Measurements from ENCODE around the gene DYNC1H1.

Gene DYNC1H1

GRCh38 chr14:101927859-101928258 is 36.5 kb upstream of the DYNC1H1 start:
- peak overlapping the region; percentile 42 for H3K4me3 ChIP-seq (ENCODE audit: low read length)
- peaks cover 10% of the 10 kb centered on the region for H3K36me3 ChIP-seq (ENCODE audit: control insufficient read depth, insufficient read depth, low read length, severe bottlenecking)
- H3K27me3 ChIP-seq (replicated peaks; ENCODE audit: control insufficient read depth, insufficient read depth, low read length) = no peaks in the 10 kb centered on the region
- peaks cover 25% of the 10 kb centered on the region for H3K4me1 ChIP-seq (ENCODE audit: control insufficient read depth, insufficient read depth, low read length)
- peak; percentile 99 for DNase-seq (ENCODE audit: low read depth)
- peak overlapping the region; percentile 68 for H3K9ac ChIP-seq (ENCODE audit: low read length)
- H3K9me3 ChIP-seq (ENCODE audit: control insufficient read depth, low read length) = no peaks in the 10 kb centered on the region

GRCh38 chr14:101928415-101928841 is 35.9 kb upstream of the DYNC1H1 start:
- Histone ChIP-seq H3K9me3 (ENCODE audit: control insufficient read depth, low read length) (no peaks in the 10 kb centered on the region), H3K4me3 (ENCODE audit: low read length) (no peak overlapping the region), H3K9ac (ENCODE audit: low read length) (peak overlapping the region; percentile 47), H3K36me3 (ENCODE audit: control insufficient read depth, insufficient read depth, low read length, severe bottlenecking) (peaks cover 10% of the 10 kb centered on the region), H3K4me1 (ENCODE audit: control insufficient read depth, insufficient read depth, low read length) (peaks cover 25% of the 10 kb centered on the region), H3K27me3 (replicated peaks; ENCODE audit: control insufficient read depth, insufficient read depth, low read length) (no peaks in the 10 kb centered on the region)
- no peak for DNase-seq (ENCODE audit: low read depth)

- no peaks in the 10 kb centered on the region for H3K9me3 ChIP-seq (ENCODE audit: control insufficient read depth, low read length)
- no peak for DNase-seq (ENCODE audit: low read depth)
- H3K36me3 ChIP-seq (ENCODE audit: control insufficient read depth, insufficient read depth, low read length, severe bottlenecking) = peaks cover 10% of the 10 kb centered on the region
- H3K27me3 ChIP-seq (replicated peaks; ENCODE audit: control insufficient read depth, insufficient read depth, low read length) = no peaks in the 10 kb centered on the region
- peaks cover 25% of the 10 kb centered on the region for H3K4me1 ChIP-seq (ENCODE audit: control insufficient read depth, insufficient read depth, low read length)
- H3K4me3 ChIP-seq (ENCODE audit: low read length) = no peak overlapping the region
- H3K9ac ChIP-seq (ENCODE audit: low read length) = no peak overlapping the region
Observed at GRCh38 chr14:101929096-101929495, 35.3 kb upstream of the DYNC1H1 start.

GRCh38 chr14:101929946-101930345 is 34.4 kb upstream of the DYNC1H1 start:
- no peak for DNase-seq (ENCODE audit: low read depth)
- Histone ChIP-seq H3K9me3 (ENCODE audit: control insufficient read depth, low read length) (no peaks in the 10 kb centered on the region), H3K9ac (ENCODE audit: low read length) (no peak overlapping the region), H3K27me3 (replicated peaks; ENCODE audit: control insufficient read depth, insufficient read depth, low read length) (peaks cover 1% of the 10 kb centered on the region), H3K4me1 (ENCODE audit: control insufficient read depth, insufficient read depth, low read length) (peaks cover 25% of the 10 kb centered on the region), H3K4me3 (ENCODE audit: low read length) (no peak overlapping the region), H3K36me3 (ENCODE audit: control insufficient read depth, insufficient read depth, low read length, severe bottlenecking) (peaks cover 10% of the 10 kb centered on the region)

GRCh38 chr14:101932673-101933072 is 31.7 kb upstream of the DYNC1H1 start:
- H3K9ac ChIP-seq (ENCODE audit: low read length) = no peak overlapping the region
- no peak overlapping the region for H3K4me3 ChIP-seq (ENCODE audit: low read length)
- peaks cover 5% of the 10 kb centered on the region for H3K36me3 ChIP-seq (ENCODE audit: control insufficient read depth, insufficient read depth, low read length, severe bottlenecking)
- H3K4me1 ChIP-seq (ENCODE audit: control insufficient read depth, insufficient read depth, low read length) = peaks cover 14% of the 10 kb centered on the region
- H3K9me3 ChIP-seq (ENCODE audit: control insufficient read depth, low read length) = no peaks in the 10 kb centered on the region
- H3K27me3 ChIP-seq (replicated peaks; ENCODE audit: control insufficient read depth, insufficient read depth, low read length) = peaks cover 4% of the 10 kb centered on the region
- DNase-seq (ENCODE audit: low read depth) = peak; percentile 21

GRCh38 chr14:101933209-101933608 is 31.2 kb upstream of the DYNC1H1 start:
- H3K9ac ChIP-seq (ENCODE audit: low read length) = no peak overlapping the region
- no peak overlapping the region for H3K4me3 ChIP-seq (ENCODE audit: low read length)
- no peak for DNase-seq (ENCODE audit: low read depth)
- peaks cover 5% of the 10 kb centered on the region for H3K36me3 ChIP-seq (ENCODE audit: control insufficient read depth, insufficient read depth, low read length, severe bottlenecking)
- peaks cover 11% of the 10 kb centered on the region for H3K4me1 ChIP-seq (ENCODE audit: control insufficient read depth, insufficient read depth, low read length)
- no peaks in the 10 kb centered on the region for H3K9me3 ChIP-seq (ENCODE audit: control insufficient read depth, low read length)
- H3K27me3 ChIP-seq (replicated peaks; ENCODE audit: control insufficient read depth, insufficient read depth, low read length) = peaks cover 4% of the 10 kb centered on the region

- Histone ChIP-seq H3K27me3 (replicated peaks; ENCODE audit: control insufficient read depth, insufficient read depth, low read length) (peaks cover 4% of the 10 kb centered on the region), H3K4me1 (ENCODE audit: control insufficient read depth, insufficient read depth, low read length) (no peaks in the 10 kb centered on the region), H3K4me3 (ENCODE audit: low read length) (no peak overlapping the region), H3K9ac (ENCODE audit: low read length) (no peak overlapping the region), H3K36me3 (ENCODE audit: control insufficient read depth, insufficient read depth, low read length, severe bottlenecking) (no peaks in the 10 kb centered on the region), H3K9me3 (ENCODE audit: control insufficient read depth, low read length) (no peaks in the 10 kb centered on the region)
- no peak for DNase-seq (ENCODE audit: low read depth)
Observed at GRCh38 chr14:101934601-101935150, 29.7 kb upstream of the DYNC1H1 start.

GRCh38 chr14:101937926-101938767 is 26.2 kb upstream of the DYNC1H1 start:
- H3K9me3 ChIP-seq (ENCODE audit: control insufficient read depth, low read length) = no peaks in the 10 kb centered on the region
- no peak overlapping the region for H3K4me3 ChIP-seq (ENCODE audit: low read length)
- no peak for DNase-seq (ENCODE audit: low read depth)
- H3K27me3 ChIP-seq (replicated peaks; ENCODE audit: control insufficient read depth, insufficient read depth, low read length) = peaks cover 4% of the 10 kb centered on the region
- H3K9ac ChIP-seq (ENCODE audit: low read length) = no peak overlapping the region
- no peaks in the 10 kb centered on the region for H3K4me1 ChIP-seq (ENCODE audit: control insufficient read depth, insufficient read depth, low read length)
- H3K36me3 ChIP-seq (ENCODE audit: control insufficient read depth, insufficient read depth, low read length, severe bottlenecking) = no peaks in the 10 kb centered on the region

GRCh38 chr14:101939646-101940170 is 24.7 kb upstream of the DYNC1H1 start:
- Histone ChIP-seq H3K36me3 (ENCODE audit: control insufficient read depth, insufficient read depth, low read length, severe bottlenecking) (no peaks in the 10 kb centered on the region), H3K27me3 (replicated peaks; ENCODE audit: control insufficient read depth, insufficient read depth, low read length) (peaks cover 4% of the 10 kb centered on the region), H3K9ac (ENCODE audit: low read length) (no peak overlapping the region), H3K4me1 (ENCODE audit: control insufficient read depth, insufficient read depth, low read length) (no peaks in the 10 kb centered on the region), H3K4me3 (ENCODE audit: low read length) (no peak overlapping the region), H3K9me3 (ENCODE audit: control insufficient read depth, low read length) (no peaks in the 10 kb centered on the region)
- DNase-seq (ENCODE audit: low read depth) = no peak

GRCh38 chr14:101944451-101944850 is 19.9 kb upstream of the DYNC1H1 start:
- no peak overlapping the region for H3K9ac ChIP-seq (ENCODE audit: low read length)
- H3K9me3 ChIP-seq (ENCODE audit: control insufficient read depth, low read length) = no peaks in the 10 kb centered on the region
- H3K36me3 ChIP-seq (ENCODE audit: control insufficient read depth, insufficient read depth, low read length, severe bottlenecking) = no peaks in the 10 kb centered on the region
- no peak for DNase-seq (ENCODE audit: low read depth)
- H3K4me3 ChIP-seq (ENCODE audit: low read length) = no peak overlapping the region
- H3K27me3 ChIP-seq (replicated peaks; ENCODE audit: control insufficient read depth, insufficient read depth, low read length) = no peaks in the 10 kb centered on the region
- peaks cover 5% of the 10 kb centered on the region for H3K4me1 ChIP-seq (ENCODE audit: control insufficient read depth, insufficient read depth, low read length)

GRCh38 chr14:101945171-101945570 is 19.2 kb upstream of the DYNC1H1 start:
- no peak overlapping the region for H3K4me3 ChIP-seq (ENCODE audit: low read length)

More at GRCh38 chr14:101945171-101945570, 19.2 kb upstream of the DYNC1H1 start:
- no peak overlapping the region for H3K9ac ChIP-seq (ENCODE audit: low read length)
- no peaks in the 10 kb centered on the region for H3K9me3 ChIP-seq (ENCODE audit: control insufficient read depth, low read length)
- DNase-seq (ENCODE audit: low read depth) = no peak
- H3K4me1 ChIP-seq (ENCODE audit: control insufficient read depth, insufficient read depth, low read length) = peaks cover 11% of the 10 kb centered on the region
- no peaks in the 10 kb centered on the region for H3K36me3 ChIP-seq (ENCODE audit: control insufficient read depth, insufficient read depth, low read length, severe bottlenecking)
- H3K27me3 ChIP-seq (replicated peaks; ENCODE audit: control insufficient read depth, insufficient read depth, low read length) = no peaks in the 10 kb centered on the region

Measured in adipocyte (in vitro differentiated cells).